CD14-positive monocyte (primary cell): Measurements from ENCODE around the gene MFAP3. TPM values are rescaled to one million over a fixed set of nuclear protein-coding genes. Genes with fewer than 3 reads are reported as not detected.

ENCODE experiments used
- DNase-seq, 3 donors: peaks; one replicate each; pipeline ENCODE4 v3.0.0-alpha.2; 2011 to 2022
- H2AFZ ChIP-seq: 2 replicates; pipeline ENCODE4 v1.6.0; 2012; ENCODE audit warnings: mild to moderate bottlenecking, low read depth, low read length, inconsistent platforms; ENCODE audit not compliant: insufficient read depth, poor library complexity, severe bottlenecking
- H3K27ac ChIP-seq, 2 donors: 1 replicate in 1 of 2; 2 replicates in 1 of 2; pipeline ENCODE4 v1.5.1; 2012 to 2013; ENCODE audit warnings: low read length in 2 of 2, control low read depth in 1 of 2, inconsistent platforms in 1 of 2, low read depth in 1 of 2, mild to moderate bottlenecking in 1 of 2
- H3K27me3 ChIP-seq, 2 donors: one replicate each; pipeline versions ENCODE4 v1.6.0 to v1.6.1; 2011 to 2013; ENCODE audit warnings: low read length in 2 of 2; ENCODE audit not compliant: control insufficient read depth in 2 of 2, insufficient read depth in 2 of 2
- H3K36me3 ChIP-seq, 2 donors: replicated peaks in 1 of 2; 1 replicate in 1 of 2; 2 replicates in 1 of 2; pipeline versions ENCODE4 v1.5.1 to v1.6.1; 2012 to 2013; ENCODE audit warnings: low read length in 2 of 2, control low read depth in 1 of 2, inconsistent platforms in 1 of 2, mild to moderate bottlenecking in 1 of 2; ENCODE audit not compliant: insufficient read depth in 2 of 2, control insufficient read depth in 1 of 2
- H3K4me1 ChIP-seq, 2 donors: 1 replicate in 1 of 2; 2 replicates in 1 of 2; pipeline versions ENCODE4 v1.5.1 to v1.6.1; 2012 to 2013; ENCODE audit warnings: low read length in 2 of 2, control low read depth in 1 of 2, inconsistent platforms in 1 of 2, mild to moderate bottlenecking in 1 of 2, moderate library complexity in 1 of 2; ENCODE audit not compliant: insufficient read depth in 2 of 2, control insufficient read depth in 1 of 2
- H3K4me2 ChIP-seq: replicated peaks from 2 replicates; pipeline ENCODE3; 2012; ENCODE audit warnings: low read length, moderate library complexity, mild to moderate bottlenecking; ENCODE audit not compliant: poor library complexity, severe bottlenecking; ENCODE audit errors: extremely low read depth
- H3K4me3 ChIP-seq, 3 experiments: fragments of 200-600 bp in 1 of 3; sonication (generic) in 1 of 3; replicated peaks in 1 of 3; 1 replicate in 2 of 3; 2 replicates in 1 of 3; pipeline ENCODE4 v1.5.1; 2011 to 2013; ENCODE audit warnings: low read length in 3 of 3, mild to moderate bottlenecking in 3 of 3, control low read depth in 2 of 3, low read depth in 2 of 3, inconsistent platforms in 1 of 3, moderate library complexity in 1 of 3
- H3K79me2 ChIP-seq: 2 replicates; pipeline ENCODE4 v1.6.0; 2012; ENCODE audit warnings: mild to moderate bottlenecking, control low read depth, inconsistent platforms, low read length, moderate library complexity; ENCODE audit not compliant: insufficient read depth
- H3K9ac ChIP-seq: 2 replicates; pipeline ENCODE4 v1.6.0; 2017; ENCODE audit warnings: low read length, mild to moderate bottlenecking; ENCODE audit not compliant: insufficient read depth, poor library complexity, severe bottlenecking
- H3K9me3 ChIP-seq, 2 donors: replicated peaks in 1 of 2; 1 replicate in 1 of 2; 2 replicates in 1 of 2; pipeline versions ENCODE4 v1.5.1 to v1.6.1; 2012 to 2013; ENCODE audit warnings: low read length in 2 of 2, control low read depth in 1 of 2; ENCODE audit not compliant: control insufficient read depth in 1 of 2, insufficient read depth in 1 of 2
- H4K20me1 ChIP-seq: 2 replicates; pipeline ENCODE4 v1.6.0; 2012; ENCODE audit warnings: mild to moderate bottlenecking, low read length, control low read depth, moderate library complexity; ENCODE audit not compliant: insufficient read depth
- H3K27ac Mint-ChIP-seq, 7 donors: one replicate each; pipeline ENCODE4 v1.8.0; 2020; ENCODE audit warnings: mild to moderate bottlenecking in 7 of 7, mixed read lengths in 7 of 7, moderate library complexity in 6 of 7, inconsistent platforms in 2 of 7
- H3K27me3 Mint-ChIP-seq, 3 donors: one replicate each; pipeline ENCODE4 v1.8.0; 2021 to 2022; ENCODE audit warnings: low read depth in 3 of 3, mild to moderate bottlenecking in 3 of 3, mixed read lengths in 3 of 3, moderate library complexity in 3 of 3, inconsistent platforms in 1 of 3
- H3K36me3 Mint-ChIP-seq, 2 donors: one replicate each; pipeline ENCODE4 v1.8.0; 2020; ENCODE audit warnings: mixed read lengths in 2 of 2, inconsistent platforms in 1 of 2, mild to moderate bottlenecking in 1 of 2
- H3K4me1 Mint-ChIP-seq: one replicate; pipeline ENCODE4 v1.8.0; 2020; ENCODE audit warnings: mild to moderate bottlenecking, mixed read lengths
- H3K4me3 Mint-ChIP-seq, 2 donors: one replicate each; pipeline ENCODE4 v1.8.0; 2020; ENCODE audit warnings: mild to moderate bottlenecking in 2 of 2, mixed read lengths in 2 of 2, moderate library complexity in 1 of 2
- H3K9me3 Mint-ChIP-seq, 7 donors: one replicate each; pipeline ENCODE4 v1.8.0; 2020 to 2022; ENCODE audit warnings: mixed read lengths in 7 of 7, mild to moderate bottlenecking in 6 of 7, moderate library complexity in 6 of 7, inconsistent platforms in 2 of 7
- WGBS: methylation state at CpG from one replicate; pipeline ENCODE4 v1.1.5; 2013; ENCODE audit warnings: missing lambda C conversion rate; ENCODE audit not compliant: insufficient coverage; 5-methylcytosine and 5-hydroxymethylcytosine counted together
- intact Hi-C, 2 donors: fragments of 100-400 bp; cut with micrococcal nuclease; formaldehyde crosslinking; loops; one replicate each; pipeline versions ENCODE4 v1.15.0 to v1.15.1; 2023
- polyA plus RNA-seq, 3 donors: library from polyadenylated mRNA; depleted of rRNA in 1 of 3; unstranded in 2 of 3; stranded (reverse) in 1 of 3; fragments of 300-500 nt in 2 of 3; fragments of >200 nt in 1 of 3; fragmentation: Illumina TruSeq in 2 of 3; gene quantifications; 1 replicate in 2 of 3; 2 replicates in 1 of 3; pipeline ENCODE4 v1.2.3, GENCODE V29; 2012 to 2021
- TF ChIP-seq, protein P1 (sequence below): fragments of 200-600 bp; IDR thresholded peaks from one replicate; pipeline ENCODE4 v1.8.0; 2022; ENCODE audit warnings: antibody characterized with exemption, mild to moderate bottlenecking

Gene MFAP3
- polyA plus RNA-seq, 3 donors = 7.4 to 13.1 (median 8.6) TPM

DNA sequence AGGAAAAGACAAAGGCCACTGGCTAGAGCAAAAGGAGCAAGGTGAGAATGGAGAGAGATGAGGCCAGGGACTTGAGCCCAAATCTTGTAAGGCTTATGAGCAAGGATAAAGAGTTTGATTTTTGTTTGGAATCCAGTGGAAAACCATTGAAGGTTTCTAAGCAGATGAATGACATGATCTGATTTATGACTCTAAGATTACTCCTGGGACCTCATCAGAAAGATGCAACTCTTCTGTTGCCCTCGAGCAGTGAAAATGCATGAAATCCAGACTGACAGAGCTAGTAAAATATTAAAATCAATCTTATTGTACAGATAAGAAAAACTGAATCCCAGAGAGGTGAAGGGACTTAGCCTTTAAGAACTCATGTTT lies 677 bp downstream of the MFAP3 start:
- Histone ChIP-seq H3K9me3 (no peaks in the 10 kb centered on the region), H3K36me3 (no peaks in the 10 kb centered on the region), H3K9ac (peak overlapping the region; percentile 80), H4K20me1 (peaks cover 6% of the 10 kb centered on the region), H3K79me2 (peaks cover 50% of the 10 kb centered on the region), H3K4me1 (peaks cover 26 to 37% of the 10 kb centered on the region in 2 donors), H3K4me3 (peak overlapping the region; percentile 78 to 89 (median 80)), H3K27me3 (no peaks in the 10 kb centered on the region), H2AFZ (peak overlapping the region; percentile 95), H3K4me2 (peak overlapping the region; percentile 83), H3K27ac (peak overlapping the region in 1 of 2 donors; percentile 92)
- no peaks in the 10 kb centered on the region for H3K9me3 Mint-ChIP-seq
- no CpG with 5 or more reads among the region's 1 CpG for WGBS
- TF ChIP-seq, protein P1, sequence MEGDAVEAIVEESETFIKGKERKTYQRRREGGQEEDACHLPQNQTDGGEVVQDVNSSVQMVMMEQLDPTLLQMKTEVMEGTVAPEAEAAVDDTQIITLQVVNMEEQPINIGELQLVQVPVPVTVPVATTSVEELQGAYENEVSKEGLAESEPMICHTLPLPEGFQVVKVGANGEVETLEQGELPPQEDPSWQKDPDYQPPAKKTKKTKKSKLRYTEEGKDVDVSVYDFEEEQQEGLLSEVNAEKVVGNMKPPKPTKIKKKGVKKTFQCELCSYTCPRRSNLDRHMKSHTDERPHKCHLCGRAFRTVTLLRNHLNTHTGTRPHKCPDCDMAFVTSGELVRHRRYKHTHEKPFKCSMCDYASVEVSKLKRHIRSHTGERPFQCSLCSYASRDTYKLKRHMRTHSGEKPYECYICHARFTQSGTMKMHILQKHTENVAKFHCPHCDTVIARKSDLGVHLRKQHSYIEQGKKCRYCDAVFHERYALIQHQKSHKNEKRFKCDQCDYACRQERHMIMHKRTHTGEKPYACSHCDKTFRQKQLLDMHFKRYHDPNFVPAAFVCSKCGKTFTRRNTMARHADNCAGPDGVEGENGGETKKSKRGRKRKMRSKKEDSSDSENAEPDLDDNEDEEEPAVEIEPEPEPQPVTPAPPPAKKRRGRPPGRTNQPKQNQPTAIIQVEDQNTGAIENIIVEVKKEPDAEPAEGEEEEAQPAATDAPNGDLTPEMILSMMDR = no peak
- H3K27ac Mint-ChIP-seq = peak overlapping the region; percentile 90 to 98 (median 96)
- peaks cover 39% of the 10 kb centered on the region for H3K4me1 Mint-ChIP-seq
- intact Hi-C loops = no loop called here
- no peak for DNase-seq
- H3K27me3 Mint-ChIP-seq = no peaks in the 10 kb centered on the region
- peak overlapping the region; percentile 96 to 100 for H3K4me3 Mint-ChIP-seq
- H3K36me3 Mint-ChIP-seq = peaks cover 5 to 10% of the 10 kb centered on the region in 2 donors

DNA sequence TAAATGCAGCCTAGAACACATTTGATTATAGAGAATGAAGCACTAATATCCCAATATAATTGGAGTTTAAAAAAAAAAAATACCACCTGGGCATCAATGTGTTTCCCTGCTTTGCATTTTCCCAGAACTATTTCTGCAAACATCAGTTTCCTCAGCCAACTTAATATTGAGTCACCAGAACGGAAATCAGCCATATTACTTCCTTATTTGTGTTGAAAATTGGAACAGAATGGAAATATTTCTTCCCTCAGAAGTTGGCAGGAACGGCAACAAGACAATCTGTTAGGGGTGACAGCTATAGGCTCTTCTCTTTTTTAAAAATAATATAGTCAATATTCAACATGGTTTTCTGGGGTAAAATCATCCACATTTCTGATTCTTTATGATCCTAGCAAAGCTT lies 4.0 kb downstream of the MFAP3 start:
- peaks cover 34% of the 10 kb centered on the region for H4K20me1 ChIP-seq
- H3K36me3 ChIP-seq = peaks cover 0 to 18% of the 10 kb centered on the region in 2 donors
- H3K4me3 Mint-ChIP-seq = peak overlapping the region in 1 of 2 donors; percentile 57
- peaks cover 17 to 21% of the 10 kb centered on the region in 2 donors for H3K36me3 Mint-ChIP-seq
- peaks cover 23 to 36% of the 10 kb centered on the region in 2 donors for H3K4me1 ChIP-seq
- H3K4me3 ChIP-seq = no peak overlapping the region
- peak overlapping the region; percentile 20 for H3K4me2 ChIP-seq
- peak overlapping the region in 1 of 2 donors; percentile 0 for H3K27ac ChIP-seq
- no peaks in the 10 kb centered on the region for H3K27me3 Mint-ChIP-seq
- TF ChIP-seq, protein P1 = no peak
- H3K9me3 Mint-ChIP-seq = no peaks in the 10 kb centered on the region
- peak overlapping the region in 2 of 7 donors; percentile 19 to 74 for H3K27ac Mint-ChIP-seq
- intact Hi-C loops = loop anchor here in 1 of 2 donors (5.0 kb wide), 1 partner anchor 405 kb away; the partner anchor contains the start of gene SAP30L
- peaks cover 72% of the 10 kb centered on the region for H3K79me2 ChIP-seq
- DNase-seq = peak; percentile 12 to 60 (median 39)
- no peaks in the 10 kb centered on the region for H3K27me3 ChIP-seq
- WGBS = no CpG with 5 or more reads among the region's 2 CpGs
- no peaks in the 10 kb centered on the region for H3K9me3 ChIP-seq
- H3K9ac ChIP-seq = no peak overlapping the region
- H3K4me1 Mint-ChIP-seq = peaks cover 41% of the 10 kb centered on the region
- no peak overlapping the region for H2AFZ ChIP-seq
